GM19463 (cell line): ENCODE data around the gene PHKG2.
A peak's percentile ranks its signal among the peaks of the same experiment; 100 is the strongest.

Source experiments
- ATAC-seq: cut with Tn5 transposase; IDR thresholded peaks from one replicate; pipeline ENCODE4 v1.9.1; 2021; ENCODE audit warnings: mild to moderate bottlenecking, moderate library complexity; ENCODE audit not compliant: unreplicated experiment

Gene PHKG2

DNA sequence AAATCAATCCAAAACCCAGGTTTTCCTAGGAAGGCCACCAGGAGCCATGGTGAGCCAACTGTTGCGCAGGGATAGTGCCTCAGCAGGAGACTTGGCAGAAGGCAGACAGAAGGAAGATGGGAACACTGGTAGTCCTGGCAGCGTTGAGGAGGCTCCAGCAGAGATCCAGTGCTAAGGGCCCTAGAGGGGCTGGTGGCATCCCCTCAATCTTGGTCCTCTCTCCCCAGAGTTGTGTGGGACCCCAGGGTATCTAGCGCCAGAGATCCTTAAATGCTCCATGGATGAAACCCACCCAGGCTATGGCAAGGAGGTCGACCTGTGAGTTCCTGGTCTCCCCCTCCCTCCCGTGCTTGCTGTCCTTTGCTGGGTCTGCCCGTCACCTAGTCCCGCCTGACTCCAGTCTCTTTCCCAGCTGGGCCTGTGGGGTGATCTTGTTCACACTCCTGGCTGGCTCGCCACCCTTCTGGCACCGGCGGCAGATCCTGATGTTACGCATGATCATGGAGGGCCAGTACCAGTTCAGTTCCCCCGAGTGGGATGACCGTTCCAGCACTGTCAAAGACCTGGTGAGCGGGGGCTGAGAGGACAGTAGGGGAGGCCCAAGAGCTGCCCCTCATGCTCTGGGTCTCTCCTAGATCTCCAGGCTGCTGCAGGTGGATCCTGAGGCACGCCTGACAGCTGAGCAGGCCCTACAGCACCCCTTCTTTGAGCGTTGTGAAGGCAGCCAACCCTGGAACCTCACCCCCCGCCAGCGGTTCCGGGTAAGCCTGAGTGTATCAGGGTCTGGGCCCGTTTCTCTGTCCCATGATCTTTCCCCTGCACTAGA lies 7.9 kb downstream of the PHKG2 start:
- no peak for ATAC-seq

- no peak for ATAC-seq
Measured at GRCh38 chr16:30756781-30757100, 8.5 kb downstream of the PHKG2 start.

GRCh38 chr16:30757316-30757715 lies 9.1 kb downstream of the PHKG2 start:
- no peak for ATAC-seq

DNA sequence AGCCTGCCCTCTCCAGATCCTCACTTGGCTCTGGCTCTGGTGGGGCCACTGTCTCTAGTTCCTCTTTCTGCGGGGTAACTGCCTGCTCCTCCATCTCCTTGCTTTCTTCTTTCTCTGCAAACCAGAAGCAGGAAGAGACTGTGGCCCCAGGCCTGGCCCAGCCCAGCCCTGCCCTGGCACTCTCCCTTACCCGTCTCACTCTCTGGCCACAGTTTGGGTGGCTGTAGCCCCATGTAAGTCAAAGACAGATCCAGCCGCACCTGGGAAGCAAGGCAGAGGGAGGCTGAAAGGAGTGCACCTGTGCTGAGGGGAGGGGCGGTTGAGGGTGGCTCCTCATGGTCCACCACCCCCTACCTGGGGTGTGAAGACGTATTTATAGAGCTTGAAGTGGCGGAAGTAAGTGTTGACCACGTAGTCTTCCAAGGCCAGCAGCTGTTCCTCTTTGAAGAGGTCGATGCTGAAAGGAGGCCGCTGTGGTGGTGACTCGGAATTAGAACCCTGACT lies 10.8 kb downstream of the PHKG2 start:
- no peak for ATAC-seq

GRCh38 chr16:30760001-30760559 lies 11.9 kb downstream of the PHKG2 start:
- ATAC-seq = no peak

- ATAC-seq = no peak
Measured at GRCh38 chr16:30760577-30761426, 12.6 kb downstream of the PHKG2 start.

DNA sequence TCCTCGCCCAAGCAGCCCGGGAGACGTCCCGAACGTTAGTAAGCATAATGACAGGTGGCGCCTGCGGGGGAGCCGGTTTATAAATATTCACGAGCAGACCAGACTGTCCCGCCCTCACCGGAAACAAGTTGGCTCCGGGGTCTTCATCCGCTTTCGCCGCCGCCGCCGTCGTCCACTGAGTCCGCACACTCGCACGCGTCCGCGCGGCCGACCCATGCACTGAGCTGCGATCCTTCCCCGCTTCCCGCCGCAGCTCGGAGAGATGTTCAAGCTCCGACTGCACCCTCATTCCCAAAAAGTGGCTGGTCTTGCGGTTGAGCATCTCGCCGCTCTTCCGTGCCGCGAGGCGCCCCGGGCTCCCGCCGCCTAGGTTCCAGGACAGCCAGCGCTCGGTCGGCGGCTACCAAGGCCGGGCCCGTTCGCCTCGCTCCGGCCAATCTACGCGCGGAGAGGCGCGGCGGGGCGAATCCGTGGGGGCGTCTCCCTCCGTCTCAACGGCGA lies 13.3 kb downstream of the PHKG2 start:
- ATAC-seq = peak; percentile 19

- ATAC-seq = peak; percentile 87
Measured at GRCh38 chr16:30761928-30762902, 14.0 kb downstream of the PHKG2 start, which contains the start of the genes CFAP119 and RNF40. Gene CFAP119 (minus strand): TSS chr16:30762062. CDS start chr16:30761748, 314 bp downstream. Gene RNF40 (plus strand): TSS chr16:30762322. CDS start chr16:30762546, 224 bp downstream.

- no peak for ATAC-seq
Measured at GRCh38 chr16:30762991-30763725, 14.9 kb downstream of the PHKG2 start.

DNA sequence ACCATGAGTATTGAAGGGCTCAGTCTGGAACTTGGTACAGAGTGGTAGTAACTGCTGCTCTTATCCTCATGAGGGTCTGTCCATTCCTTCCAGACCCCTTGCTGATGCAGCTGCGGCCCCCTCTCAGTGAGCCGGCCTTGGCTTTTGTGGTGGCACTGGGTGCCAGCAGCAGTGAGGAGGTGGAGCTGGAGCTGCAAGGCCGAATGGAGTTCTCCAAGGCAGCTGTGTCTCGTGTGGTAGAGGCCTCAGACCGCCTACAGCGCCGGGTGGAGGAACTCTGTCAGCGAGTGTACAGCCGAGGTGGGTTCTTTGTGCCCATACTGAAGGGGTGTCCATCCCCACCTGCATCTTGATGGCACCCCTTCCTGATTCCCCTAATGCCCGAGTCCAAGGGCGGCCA lies 15.9 kb downstream of the PHKG2 start:
- ATAC-seq = no peak

GRCh38 chr16:30764816-30765465 lies 16.7 kb downstream of the PHKG2 start:
- no peak for ATAC-seq

- ATAC-seq = no peak
Measured at GRCh38 chr16:30766206-30766932, 18.1 kb downstream of the PHKG2 start.

- no peak for ATAC-seq
Measured at GRCh38 chr16:30766933-30767284, 18.7 kb downstream of the PHKG2 start.

GRCh38 chr16:30767767-30768465 lies 19.7 kb downstream of the PHKG2 start:
- no peak for ATAC-seq

DNA sequence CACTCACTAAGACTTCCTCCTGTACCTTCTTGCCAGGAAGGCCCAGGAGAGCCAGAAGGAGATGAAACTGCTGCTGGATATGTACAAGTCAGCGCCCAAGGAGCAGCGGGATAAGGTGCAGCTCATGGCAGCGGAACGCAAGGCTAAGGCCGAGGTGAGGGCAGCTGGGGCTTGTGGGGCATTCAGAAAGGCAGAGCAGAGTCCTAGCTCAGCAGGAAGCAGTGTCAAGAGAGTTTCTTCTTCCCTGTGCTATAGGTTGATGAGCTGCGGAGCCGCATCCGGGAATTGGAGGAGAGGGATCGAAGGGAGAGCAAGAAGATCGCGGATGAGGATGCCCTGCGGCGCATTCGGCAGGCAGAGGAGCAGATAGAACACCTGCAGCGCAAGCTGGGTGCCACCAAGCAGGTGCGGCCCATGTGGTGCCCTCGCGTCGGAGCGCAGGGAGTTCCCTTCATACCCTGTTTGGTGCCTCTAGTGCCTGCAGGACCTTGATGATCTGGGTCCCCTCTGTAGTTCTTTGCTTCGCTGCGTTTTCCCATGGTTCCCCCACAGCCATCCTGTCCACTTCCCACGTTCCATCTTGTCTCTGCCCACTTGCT lies 20.5 kb downstream of the PHKG2 start:
- ATAC-seq = no peak

GRCh38 chr16:30769379-30770089 lies 21.3 kb downstream of the PHKG2 start:
- no peak for ATAC-seq

- ATAC-seq = no peak
Measured at GRCh38 chr16:30771726-30772125, 23.5 kb downstream of the PHKG2 start.
